Measurements from ENCODE around the gene ARPIN.
"Not testable (repeated sequence)": the region's sequence is repeated elsewhere in the genome, so short reads cannot be mapped to it uniquely, and the experiment has no call there.

The ARPIN gene

GRCh38 chr15:89912674-89913396 is at the start of gene ARPIN:
Gene ARPIN, minus strand, starts transcription at chr15:89912952. Its CDS starts 117 bp downstream, at chr15:89912835.
- no peak for DNase-seq (ENCODE audit: low read depth in 2 of 2)

- DNase-seq (ENCODE audit: low read depth in 2 of 2), result no peak
Measured at GRCh38 chr15:89958107-89958805, 45.5 kb upstream of the ARPIN start.

- DNase-seq (ENCODE audit: low read depth in 2 of 2), result not testable (repeated sequence)
Measured at GRCh38 chr15:89955449-89955998, 42.8 kb upstream of the ARPIN start.

- DNase-seq (ENCODE audit: low read depth in 2 of 2), result no peak
Measured at GRCh38 chr15:89954541-89954940, 41.8 kb upstream of the ARPIN start.

- no peak for DNase-seq (ENCODE audit: low read depth in 2 of 2)
Measured at GRCh38 chr15:89948796-89949195, 36.0 kb upstream of the ARPIN start.

- no peak for DNase-seq (ENCODE audit: low read depth in 2 of 2)
Measured at GRCh38 chr15:89947385-89947784, 34.6 kb upstream of the ARPIN start.

GRCh38 chr15:89946681-89947299 is 34.0 kb upstream of the ARPIN start:
- DNase-seq (ENCODE audit: low read depth in 2 of 2), result no peak

GRCh38 chr15:89943721-89944120 is 31.0 kb upstream of the ARPIN start:
- DNase-seq (ENCODE audit: low read depth in 2 of 2), result not testable (repeated sequence)

- no peak for DNase-seq (ENCODE audit: low read depth in 2 of 2)
Measured at GRCh38 chr15:89939910-89940309, 27.2 kb upstream of the ARPIN start.

- DNase-seq (ENCODE audit: low read depth in 2 of 2), result not testable (repeated sequence)
Measured at GRCh38 chr15:89939377-89939776, 26.6 kb upstream of the ARPIN start.

- no peak for DNase-seq (ENCODE audit: low read depth in 2 of 2)
Measured at GRCh38 chr15:89937365-89938350, 24.9 kb upstream of the ARPIN start.

- DNase-seq (ENCODE audit: low read depth in 2 of 2), result no peak
Measured at GRCh38 chr15:89936786-89937265, 24.1 kb upstream of the ARPIN start.

GRCh38 chr15:89936051-89936785 is 23.5 kb upstream of the ARPIN start:
- DNase-seq (ENCODE audit: low read depth in 2 of 2), result no peak

- DNase-seq (ENCODE audit: low read depth in 2 of 2), result no peak
Measured at GRCh38 chr15:89932880-89933279, 20.1 kb upstream of the ARPIN start.

- no peak for DNase-seq (ENCODE audit: low read depth in 2 of 2)
Measured at GRCh38 chr15:89928421-89928820, 15.7 kb upstream of the ARPIN start.

- no peak for DNase-seq (ENCODE audit: low read depth in 2 of 2)
Measured at GRCh38 chr15:89926158-89926557, 13.4 kb upstream of the ARPIN start.

GRCh38 chr15:89917442-89918101 is 4.8 kb upstream of the ARPIN start:
- DNase-seq (ENCODE audit: low read depth in 2 of 2), result no peak

- DNase-seq (ENCODE audit: low read depth in 2 of 2), result no peak
Measured at GRCh38 chr15:89916660-89917059, 3.9 kb upstream of the ARPIN start.

GRCh38 chr15:89912145-89912673 is 543 bp downstream of the ARPIN start:
- DNase-seq (ENCODE audit: low read depth in 2 of 2), result no peak

All from stimulated activated CD4-positive, alpha-beta T cell treated with anti-CD3 and anti-CD28 coated beads, Interleukin-1b, Interleukin-23, amount 100 ng/mL, for 1 hour (primary cell).